HFF-Myc (cell line): ENCODE measurements around the gene RIC1.

Source experiments
- DNase-seq: peaks from one replicate; pipeline ENCODE4 v3.0.0-alpha.2; 2011; ENCODE audit warnings: low read depth; ENCODE audit errors: extremely low read depth
- H3K4me3 ChIP-seq: replicated peaks from 2 replicates; pipeline ENCODE4 v1.5.1; 2011; ENCODE audit warnings: low read depth, mild to moderate bottlenecking, control low read depth, low read length
- TF ChIP-seq, protein P1 (sequence below): IDR thresholded peaks from 2 replicates; pipeline ENCODE4 v1.5.1; 2012; ENCODE audit warnings: mild to moderate bottlenecking, low read depth, low read length, control low read depth; ENCODE audit errors: missing control alignments

Gene RIC1

DNA sequence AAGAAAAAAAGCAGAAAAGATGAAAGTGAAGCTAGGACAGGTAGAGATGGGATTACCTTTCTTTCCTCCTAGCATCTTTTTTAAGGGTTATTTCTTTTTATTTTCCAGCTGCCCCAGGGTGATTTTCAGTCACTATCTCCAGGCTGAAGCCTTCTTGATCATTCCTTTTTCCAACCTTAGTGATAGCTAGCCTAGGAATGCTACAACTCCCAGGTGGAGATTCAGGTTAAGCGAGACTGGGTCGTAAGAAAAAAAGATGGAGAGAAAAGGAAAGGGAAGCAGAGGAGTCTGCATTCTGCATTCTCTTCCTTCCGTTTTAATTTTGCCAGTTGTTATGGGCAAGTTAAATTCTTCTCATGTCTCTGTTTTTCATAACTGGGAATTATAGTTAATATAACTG is 36.7 kb upstream of the RIC1 start:
- TF ChIP-seq, protein P1, sequence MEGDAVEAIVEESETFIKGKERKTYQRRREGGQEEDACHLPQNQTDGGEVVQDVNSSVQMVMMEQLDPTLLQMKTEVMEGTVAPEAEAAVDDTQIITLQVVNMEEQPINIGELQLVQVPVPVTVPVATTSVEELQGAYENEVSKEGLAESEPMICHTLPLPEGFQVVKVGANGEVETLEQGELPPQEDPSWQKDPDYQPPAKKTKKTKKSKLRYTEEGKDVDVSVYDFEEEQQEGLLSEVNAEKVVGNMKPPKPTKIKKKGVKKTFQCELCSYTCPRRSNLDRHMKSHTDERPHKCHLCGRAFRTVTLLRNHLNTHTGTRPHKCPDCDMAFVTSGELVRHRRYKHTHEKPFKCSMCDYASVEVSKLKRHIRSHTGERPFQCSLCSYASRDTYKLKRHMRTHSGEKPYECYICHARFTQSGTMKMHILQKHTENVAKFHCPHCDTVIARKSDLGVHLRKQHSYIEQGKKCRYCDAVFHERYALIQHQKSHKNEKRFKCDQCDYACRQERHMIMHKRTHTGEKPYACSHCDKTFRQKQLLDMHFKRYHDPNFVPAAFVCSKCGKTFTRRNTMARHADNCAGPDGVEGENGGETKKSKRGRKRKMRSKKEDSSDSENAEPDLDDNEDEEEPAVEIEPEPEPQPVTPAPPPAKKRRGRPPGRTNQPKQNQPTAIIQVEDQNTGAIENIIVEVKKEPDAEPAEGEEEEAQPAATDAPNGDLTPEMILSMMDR: no peak
- DNase-seq: no peak
- no peak overlapping the region for H3K4me3 ChIP-seq

DNA sequence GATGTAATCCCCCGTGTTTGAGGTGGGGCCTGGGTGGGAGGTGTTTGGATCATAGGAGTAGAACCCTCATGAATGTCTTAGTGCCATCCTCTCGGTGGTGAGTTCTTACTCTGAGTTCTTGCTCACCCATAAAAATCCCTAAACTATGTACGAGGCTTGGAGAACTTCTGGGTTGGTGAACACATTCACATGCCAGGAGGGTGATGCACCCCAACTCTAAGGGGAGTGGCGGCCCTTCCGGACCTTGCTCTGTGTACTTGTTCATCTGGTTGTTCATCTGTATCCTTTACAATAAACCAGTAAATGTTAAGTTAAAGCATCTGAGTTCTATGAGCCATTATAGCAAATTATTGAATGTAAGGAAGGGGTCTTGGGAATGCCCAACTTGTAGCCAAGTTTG is 36.0 kb upstream of the RIC1 start:
- H3K4me3 ChIP-seq: no peak overlapping the region
- DNase-seq: no peak
- TF ChIP-seq, protein P1: no peak

DNA sequence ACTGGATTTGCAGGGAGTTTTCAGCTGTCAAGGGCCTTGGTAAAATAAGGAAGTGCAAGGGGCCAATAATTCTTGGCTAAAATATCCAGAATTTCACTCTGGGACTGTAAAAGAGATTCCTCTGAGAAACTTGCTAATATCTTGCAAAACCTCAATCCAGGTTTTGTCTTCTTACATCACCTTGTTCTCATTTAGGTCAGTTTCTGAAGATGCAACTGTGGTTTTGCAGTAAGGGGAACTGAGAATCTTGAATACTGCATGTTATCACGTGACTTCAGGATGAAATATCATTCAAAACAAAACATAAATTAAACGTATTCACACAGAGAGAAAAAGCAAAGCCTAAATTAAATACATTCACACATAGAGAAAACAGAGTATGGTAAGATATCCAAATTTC is 35.0 kb upstream of the RIC1 start:
- no peak overlapping the region for H3K4me3 ChIP-seq
- no peak for DNase-seq
- TF ChIP-seq, protein P1: no peak

DNA sequence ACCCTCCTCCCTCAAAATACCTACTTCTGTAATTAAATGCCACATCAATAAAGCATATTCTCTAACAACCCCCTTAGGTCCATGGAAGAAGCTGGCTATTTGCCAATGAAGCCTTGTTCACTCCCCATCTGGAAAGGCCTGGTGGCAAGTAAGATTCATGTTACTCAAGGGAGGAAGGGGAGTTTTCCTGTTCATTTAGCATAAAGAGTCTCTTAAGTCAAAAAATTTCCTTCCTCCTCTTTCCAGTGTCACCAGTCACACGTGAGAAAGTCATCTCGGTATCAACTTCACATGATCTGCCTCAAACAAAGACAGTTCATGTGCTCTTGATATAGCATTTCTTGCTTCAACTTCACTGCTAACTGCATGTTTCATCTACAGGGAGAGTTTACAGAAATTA is 32.7 kb upstream of the RIC1 start:
- no peak overlapping the region for H3K4me3 ChIP-seq
- no peak for DNase-seq
- TF ChIP-seq, protein P1: no peak

DNA sequence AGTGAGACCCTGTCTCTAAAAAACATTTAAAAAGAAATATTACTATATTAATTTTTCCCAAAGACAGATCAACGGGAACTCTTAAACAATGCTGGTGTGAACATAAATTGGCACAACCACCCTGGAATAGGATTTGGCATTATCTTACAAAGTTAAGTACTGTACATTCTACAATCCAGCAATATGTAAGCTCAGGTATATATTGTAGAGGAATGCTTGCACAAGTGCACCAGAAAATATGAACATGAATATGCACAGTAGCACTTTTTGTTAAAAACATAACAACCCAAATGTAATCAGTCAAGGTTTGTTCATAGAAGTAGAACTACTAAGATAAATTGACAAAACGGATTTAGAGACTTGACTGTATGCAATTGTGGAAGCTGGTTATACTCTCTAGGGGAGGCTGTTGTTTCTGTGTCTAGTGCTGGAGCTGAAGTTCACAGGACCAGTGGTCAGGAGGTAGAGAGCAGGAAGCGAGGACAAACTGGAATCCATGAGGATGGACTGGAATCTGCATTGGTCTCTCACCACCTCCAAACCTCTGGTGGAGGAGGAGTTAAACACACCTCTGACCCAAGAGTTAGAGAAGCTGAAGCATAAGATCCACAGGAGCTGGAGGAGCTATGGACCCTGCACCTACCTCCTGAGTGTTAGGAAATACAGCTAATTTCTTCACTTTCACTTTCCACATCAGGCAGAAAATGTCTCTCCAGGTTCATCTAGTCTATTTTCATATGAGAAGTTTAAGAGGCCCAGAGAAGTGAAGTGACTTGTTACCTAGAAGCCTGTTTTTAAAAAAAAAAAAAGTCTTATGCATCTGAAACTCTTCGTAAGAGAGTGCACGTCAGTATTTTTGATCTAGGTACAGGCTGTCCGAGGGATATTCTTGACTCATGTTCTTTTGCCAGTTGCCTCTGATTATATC is 20.3 kb upstream of the RIC1 start:
- no peak overlapping the region for H3K4me3 ChIP-seq
- DNase-seq: no peak
- TF ChIP-seq, protein P1: no peak

DNA sequence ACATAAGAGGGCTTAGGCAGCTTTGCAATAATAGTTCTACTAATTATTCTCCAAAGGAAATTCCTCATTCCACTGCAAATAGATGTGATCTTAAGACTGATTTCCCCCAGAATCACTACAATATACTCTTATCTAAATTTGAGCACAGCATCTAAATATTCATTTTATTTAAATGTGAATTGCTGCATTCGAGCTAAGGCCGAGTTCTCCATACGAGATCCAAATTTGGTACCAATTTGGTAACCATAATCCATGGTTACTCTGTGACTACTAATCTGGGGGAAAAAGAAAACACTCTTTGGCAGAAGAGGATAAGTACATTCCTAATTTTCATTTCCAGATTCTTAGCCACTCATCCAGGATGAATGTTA is 19.7 kb upstream of the RIC1 start:
- H3K4me3 ChIP-seq: no peak overlapping the region
- DNase-seq: no peak
- TF ChIP-seq, protein P1: no peak
